GM18498 (cell line): Measurements from ENCODE around the gene MCM9.
"Not testable (repeated sequence)": the region's sequence is repeated elsewhere in the genome, so short reads cannot be mapped to it uniquely, and the experiment has no call there.

Source experiments
- ATAC-seq: cut with Tn5 transposase; IDR thresholded peaks from one replicate; pipeline ENCODE4 v1.9.1; 2021; ENCODE audit warnings: mild to moderate bottlenecking, moderate library complexity; ENCODE audit not compliant: unreplicated experiment

MCM9 gene

DNA sequence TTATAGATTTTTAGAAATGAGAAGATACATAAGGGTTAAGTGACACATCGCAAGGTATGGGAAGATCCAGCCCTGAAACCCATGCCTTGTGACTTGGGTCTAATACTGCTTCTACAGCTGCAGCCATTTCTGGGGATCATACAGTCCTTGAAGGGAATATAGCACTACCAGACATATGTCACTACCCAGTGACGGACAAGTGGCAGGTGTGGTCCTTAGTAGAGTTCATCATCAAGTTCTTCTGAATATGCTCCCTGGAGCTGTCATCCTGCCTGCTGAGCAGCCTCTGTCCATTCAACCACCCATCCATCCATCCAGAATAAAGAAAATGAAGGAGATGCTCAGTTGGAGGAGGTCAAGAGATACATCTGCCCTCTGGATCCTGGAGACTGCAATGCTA lies 159.6 kb downstream of the MCM9 start:
- no peak for ATAC-seq

DNA sequence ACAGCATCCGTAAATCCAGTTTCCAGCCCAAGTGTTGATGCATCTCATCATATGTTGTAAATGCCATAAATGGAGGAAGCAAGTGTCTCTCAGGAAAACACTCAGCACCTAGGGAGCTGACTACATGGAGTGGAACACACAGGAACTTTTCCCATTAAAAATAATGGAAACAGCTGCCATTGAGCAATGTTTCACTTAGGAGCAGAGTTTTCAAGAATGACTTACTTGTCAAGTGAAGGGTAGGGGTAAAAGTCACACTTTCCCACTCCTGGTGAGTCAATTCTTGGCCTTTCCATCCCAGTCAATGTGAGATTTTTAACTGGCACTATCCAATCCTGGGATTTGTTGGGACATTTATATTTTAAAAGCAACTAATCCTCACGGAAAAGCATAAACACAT lies 160.4 kb downstream of the MCM9 start:
- no peak for ATAC-seq

DNA sequence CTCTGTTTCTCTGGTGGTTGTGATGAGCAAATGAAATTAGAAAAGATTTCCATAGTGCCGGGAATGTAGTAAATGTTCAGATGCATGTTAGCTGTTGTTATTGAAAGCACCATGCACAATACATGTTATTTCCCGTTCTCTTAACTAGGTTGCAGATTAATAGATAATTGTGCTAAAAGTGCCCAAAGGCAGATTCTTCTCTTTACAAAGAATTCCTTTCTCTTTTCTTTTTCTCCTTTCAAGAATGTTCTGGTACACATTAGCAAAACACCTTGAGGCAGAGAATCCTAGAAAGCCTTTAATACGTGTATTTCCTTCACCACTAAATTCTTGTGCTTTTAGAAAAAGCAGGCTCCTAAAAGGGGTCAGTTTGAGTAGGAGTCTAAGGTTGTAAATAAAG lies 162.1 kb downstream of the MCM9 start:
- no peak for ATAC-seq

DNA sequence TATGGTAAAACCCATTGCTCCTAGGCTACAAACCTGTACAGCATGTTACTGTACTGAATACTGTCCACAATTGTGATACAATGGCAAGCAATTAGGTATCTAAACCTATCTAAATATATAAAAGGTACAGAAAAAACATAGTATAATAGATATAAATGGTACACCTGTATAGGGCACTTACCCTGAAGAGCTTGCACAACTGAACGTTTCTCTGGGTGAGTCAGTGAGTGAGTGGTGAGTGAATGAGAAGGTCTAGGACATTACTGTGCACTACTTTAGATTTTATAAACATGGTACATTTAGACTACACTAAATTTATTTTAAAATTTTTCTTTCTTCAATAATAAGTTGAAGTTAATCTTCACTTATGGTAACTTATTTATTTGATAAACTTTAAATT lies 163.7 kb downstream of the MCM9 start:
- ATAC-seq, result no peak

DNA sequence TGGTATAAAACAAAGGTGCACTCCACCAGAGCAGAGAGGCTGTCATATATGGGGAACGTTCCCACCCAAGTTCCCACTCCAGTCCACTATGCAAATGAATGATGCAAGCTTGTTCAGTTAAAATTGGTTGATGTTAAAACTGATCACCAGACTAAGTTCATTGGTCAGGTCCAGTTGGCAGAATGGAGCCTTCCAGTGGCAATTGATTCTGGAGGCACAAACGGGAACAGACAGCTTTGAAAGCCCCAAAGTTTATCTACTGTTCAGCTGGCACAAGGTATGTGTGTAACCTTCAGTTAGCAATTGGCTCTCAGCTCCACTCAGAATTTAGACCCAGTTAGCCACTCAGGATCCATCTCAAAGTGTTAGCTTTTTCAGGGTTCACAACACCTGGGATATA lies 164.1 kb downstream of the MCM9 start:
- ATAC-seq, result no peak

DNA sequence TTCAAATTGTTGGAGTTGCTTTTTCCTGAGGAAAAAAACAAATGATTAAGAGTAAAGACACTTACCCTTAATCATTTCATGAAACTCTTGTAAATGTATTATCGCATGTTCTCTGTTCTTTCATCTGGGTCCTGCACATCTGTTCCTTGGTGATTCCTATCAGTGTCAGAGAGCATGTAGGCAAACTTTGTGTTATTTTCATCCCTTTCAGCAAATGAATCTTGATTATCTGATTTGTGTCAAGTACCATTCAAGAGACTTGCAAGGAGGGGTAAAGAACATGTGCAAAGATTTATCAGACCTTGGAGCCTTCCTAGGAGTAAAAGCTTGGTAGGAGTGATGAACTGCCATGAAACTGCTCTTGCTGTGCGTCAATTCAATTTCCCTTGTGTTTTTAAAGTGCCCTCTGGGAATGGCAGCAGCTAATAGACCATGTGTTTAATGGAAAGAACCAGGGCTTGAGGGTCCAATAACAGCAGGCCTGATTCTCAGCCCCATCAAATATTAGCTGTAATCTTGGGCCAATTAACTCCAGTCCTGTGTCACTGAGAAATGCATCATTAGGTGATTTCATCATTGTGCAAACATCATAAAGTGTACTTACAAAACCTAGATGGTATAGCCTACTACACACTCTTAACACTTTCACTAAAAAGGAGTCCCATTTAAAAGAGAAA lies 164.7 kb downstream of the MCM9 start:
- no peak for ATAC-seq

DNA sequence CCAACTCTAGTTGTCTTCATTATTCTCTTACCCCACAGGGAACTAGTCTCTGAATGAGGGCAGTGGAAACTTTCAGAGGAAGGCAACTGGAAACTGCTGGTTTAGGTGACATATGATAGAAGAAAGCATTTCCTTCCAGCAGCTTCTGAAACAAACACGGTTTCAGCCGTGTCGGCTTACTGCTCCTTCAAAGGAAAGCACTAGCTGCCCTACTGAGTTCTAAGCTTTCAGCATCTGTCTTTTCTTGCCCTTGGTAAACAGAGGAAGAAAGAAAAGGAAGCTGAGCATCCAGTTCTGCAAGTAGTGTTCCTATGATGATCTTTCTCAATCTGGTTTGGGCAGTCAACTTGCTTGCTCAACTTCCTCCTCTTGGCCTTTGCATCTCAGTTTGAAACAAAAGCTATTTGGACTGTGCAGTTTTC lies 166.0 kb downstream of the MCM9 start:
- no peak for ATAC-seq

DNA sequence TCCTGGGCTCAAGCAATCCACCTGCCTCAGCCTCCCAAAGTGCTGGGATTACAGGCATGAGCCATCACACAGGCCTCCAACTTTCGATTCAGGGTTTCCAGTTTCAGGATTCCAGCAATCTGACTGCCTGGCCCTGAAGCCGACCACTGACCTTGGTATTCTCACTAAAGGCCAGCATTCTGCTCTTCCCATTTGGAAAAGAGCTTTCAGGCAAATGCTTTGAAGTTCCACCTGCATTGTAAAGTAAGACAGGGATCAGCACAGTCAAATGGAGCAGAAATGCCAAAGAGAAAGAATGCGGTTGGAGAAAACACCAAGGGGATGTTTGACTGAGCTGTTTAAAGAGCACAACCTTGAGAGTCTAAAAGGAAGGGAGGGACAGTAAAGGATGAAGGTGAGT lies 166.5 kb downstream of the MCM9 start:
- ATAC-seq, result no peak

DNA sequence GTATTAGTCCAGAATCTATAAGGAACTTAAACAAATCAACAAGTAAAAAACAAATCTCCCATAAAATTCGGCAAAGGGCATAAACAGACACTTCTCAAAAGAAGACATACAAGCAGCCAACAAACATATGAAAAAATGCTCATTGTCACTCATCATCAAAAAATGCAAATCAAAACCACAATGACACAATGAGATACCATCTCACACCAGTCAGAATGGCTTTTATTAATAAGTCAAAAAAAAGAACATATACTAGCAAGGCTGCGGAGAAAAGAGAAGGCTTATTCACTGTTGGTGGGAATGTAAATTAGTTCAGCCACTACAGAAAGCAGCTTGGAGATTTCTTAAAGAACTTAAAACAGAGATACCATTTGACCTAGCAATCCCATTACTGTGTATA lies 169.6 kb downstream of the MCM9 start:
- not testable (repeated sequence) for ATAC-seq

DNA sequence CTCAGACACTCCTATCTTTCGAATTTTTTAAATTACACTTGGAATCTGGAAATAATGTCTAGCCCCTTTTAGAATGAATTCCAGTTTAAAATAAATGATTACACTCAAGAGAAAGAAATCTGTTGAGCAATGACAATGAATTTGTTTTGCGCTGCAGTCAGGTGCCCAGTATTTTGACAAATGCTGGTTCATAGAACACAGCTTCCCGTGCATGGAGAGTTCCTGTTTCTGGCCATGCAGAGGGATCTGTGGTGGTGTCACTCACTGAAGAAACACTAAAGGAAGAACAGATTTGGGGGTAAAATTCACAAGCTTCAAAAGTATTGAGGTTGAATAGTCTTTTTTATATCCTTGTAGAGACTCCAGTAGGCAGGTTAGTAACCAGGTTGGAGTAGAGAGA lies 170.2 kb downstream of the MCM9 start:
- no peak for ATAC-seq
